ACC112 (cell line): Measurements from ENCODE around the gene ZSCAN22.
A peak's percentile ranks its signal among the peaks of the same experiment; 100 is the strongest.
"Not testable (repeated sequence)": the region's sequence is repeated elsewhere in the genome, so short reads cannot be mapped to it uniquely, and the experiment has no call there.

Experiments
- H2AFZ ChIP-seq: fragments of 200-600 bp; sonication (generic); one replicate; pipeline ENCODE4 v1.6.0; 2017; ENCODE audit warnings: antibody characterized with exemption, low read length; ENCODE audit not compliant: unreplicated experiment
- H3K27ac ChIP-seq: fragments of 200-600 bp; sonication (generic); 2 replicates; pipeline ENCODE4 v1.5.1; 2014; ENCODE audit warnings: low read depth, mild to moderate bottlenecking, antibody characterized with exemption, low read length, moderate library complexity
- H3K27me3 ChIP-seq: fragments of 200-600 bp; sonication (generic); 2 replicates; pipeline ENCODE4 v1.6.1; 2014; ENCODE audit warnings: mild to moderate bottlenecking, antibody characterized with exemption, low read length, moderate library complexity, mixed read lengths; ENCODE audit not compliant: insufficient read depth
- H3K36me3 ChIP-seq: fragments of 200-600 bp; sonication (generic); 2 replicates; pipeline ENCODE4 v1.6.1; 2016; ENCODE audit warnings: mild to moderate bottlenecking, antibody characterized with exemption, low read length, moderate library complexity, mixed read lengths; ENCODE audit not compliant: insufficient read depth
- H3K4me1 ChIP-seq: fragments of 200-600 bp; sonication (generic); one replicate; pipeline ENCODE4 v1.6.1; 2016; ENCODE audit warnings: low read length, mixed read lengths; ENCODE audit not compliant: insufficient read depth, unreplicated experiment, control insufficient read depth
- H3K4me3 ChIP-seq: fragments of 200-600 bp; sonication (generic); 2 replicates; pipeline ENCODE4 v1.5.1; 2014; ENCODE audit warnings: mild to moderate bottlenecking, low read depth, low read length
- H3K79me2 ChIP-seq: fragments of 200-600 bp; sonication (generic); one replicate; pipeline ENCODE4 v1.6.0; 2016; ENCODE audit warnings: low read length; ENCODE audit not compliant: control insufficient read depth, unreplicated experiment, insufficient read depth

ZSCAN22 gene

DNA sequence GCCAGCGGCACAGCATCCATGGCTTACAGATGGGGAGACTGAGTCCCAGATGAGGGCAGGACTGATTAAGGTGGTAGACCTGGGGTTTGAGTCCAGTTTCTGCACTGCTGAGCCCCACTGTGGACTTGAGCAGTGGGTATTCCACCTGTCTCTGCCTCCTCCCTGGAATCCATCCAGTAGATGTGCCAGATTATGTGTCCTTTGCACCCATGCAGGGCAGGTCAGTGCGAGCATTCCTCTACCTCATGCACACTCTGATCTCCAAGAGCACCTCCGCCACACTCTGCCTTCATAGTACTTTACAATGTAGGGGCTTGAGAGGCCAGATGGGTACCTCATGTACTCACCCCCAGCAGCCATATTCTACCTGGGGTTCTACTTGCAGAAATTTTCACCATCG lies 10.0 kb downstream of the ZSCAN22 start:
- Histone ChIP-seq H3K27ac (no peak overlapping the region), H3K27me3 (no peaks in the 10 kb centered on the region), H3K4me3 (no peak overlapping the region), H3K79me2 (no peaks in the 10 kb centered on the region), H3K36me3 (peaks cover 21% of the 10 kb centered on the region), H2AFZ (no peak overlapping the region), H3K4me1 (no peaks in the 10 kb centered on the region)

DNA sequence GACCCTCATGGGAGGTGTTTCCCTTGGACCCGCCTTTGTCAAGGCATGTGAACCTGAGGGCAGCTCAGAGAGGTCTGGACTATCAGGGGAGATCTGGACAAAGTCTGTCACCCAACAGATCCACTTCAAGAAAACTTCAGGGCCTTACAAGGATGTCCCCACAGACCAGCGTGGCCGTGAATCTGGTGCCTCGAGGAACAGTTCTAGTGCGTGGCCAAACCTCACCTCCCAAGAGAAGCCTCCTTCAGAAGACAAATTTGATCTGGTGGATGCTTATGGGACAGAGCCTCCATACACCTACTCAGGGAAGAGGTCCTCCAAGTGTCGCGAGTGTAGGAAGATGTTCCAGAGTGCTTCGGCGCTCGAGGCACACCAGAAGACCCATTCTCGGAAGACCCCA lies 11.5 kb downstream of the ZSCAN22 start:
- H3K27ac ChIP-seq, result no peak overlapping the region
- H3K4me3 ChIP-seq, result no peak overlapping the region
- no peak overlapping the region for H2AFZ ChIP-seq
- H3K27me3 ChIP-seq, result no peaks in the 10 kb centered on the region
- H3K79me2 ChIP-seq, result no peaks in the 10 kb centered on the region
- H3K4me1 ChIP-seq, result no peaks in the 10 kb centered on the region
- peaks cover 21% of the 10 kb centered on the region for H3K36me3 ChIP-seq

DNA sequence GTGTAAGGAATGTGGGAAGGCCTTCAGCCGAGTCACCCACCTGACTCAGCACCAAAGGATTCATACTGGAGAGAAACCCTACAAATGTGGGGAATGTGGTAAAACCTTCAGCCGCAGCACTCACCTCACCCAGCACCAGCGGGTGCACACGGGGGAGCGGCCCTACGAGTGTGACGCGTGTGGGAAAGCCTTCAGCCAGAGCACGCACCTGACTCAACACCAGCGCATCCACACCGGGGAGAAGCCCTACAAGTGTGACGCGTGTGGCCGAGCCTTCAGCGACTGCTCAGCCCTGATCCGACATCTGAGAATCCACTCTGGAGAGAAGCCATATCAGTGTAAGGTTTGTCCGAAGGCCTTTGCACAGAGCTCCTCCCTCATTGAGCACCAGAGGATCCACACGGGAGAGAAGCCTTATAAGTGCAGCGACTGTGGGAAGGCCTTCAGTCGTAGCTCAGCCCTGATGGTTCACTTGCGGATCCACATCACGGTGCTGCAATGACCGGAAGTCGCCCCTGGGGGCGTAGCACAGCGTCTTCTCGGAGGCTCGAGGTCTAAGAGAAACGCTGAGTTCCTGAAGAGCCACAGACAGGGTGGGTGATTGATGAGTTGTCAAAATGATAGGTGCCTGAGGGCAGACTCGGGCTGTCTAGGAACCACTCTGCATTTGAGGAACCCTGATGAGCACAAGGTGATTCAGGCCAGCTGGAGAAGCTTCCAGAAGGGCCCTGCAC lies 12.2 kb downstream of the ZSCAN22 start:
- H3K4me3 ChIP-seq, result no peak overlapping the region
- peaks cover 21% of the 10 kb centered on the region for H3K36me3 ChIP-seq
- H3K27ac ChIP-seq, result no peak overlapping the region
- H3K27me3 ChIP-seq, result no peaks in the 10 kb centered on the region
- H3K4me1 ChIP-seq, result no peaks in the 10 kb centered on the region
- H3K79me2 ChIP-seq, result no peaks in the 10 kb centered on the region
- H2AFZ ChIP-seq, result no peak overlapping the region

DNA sequence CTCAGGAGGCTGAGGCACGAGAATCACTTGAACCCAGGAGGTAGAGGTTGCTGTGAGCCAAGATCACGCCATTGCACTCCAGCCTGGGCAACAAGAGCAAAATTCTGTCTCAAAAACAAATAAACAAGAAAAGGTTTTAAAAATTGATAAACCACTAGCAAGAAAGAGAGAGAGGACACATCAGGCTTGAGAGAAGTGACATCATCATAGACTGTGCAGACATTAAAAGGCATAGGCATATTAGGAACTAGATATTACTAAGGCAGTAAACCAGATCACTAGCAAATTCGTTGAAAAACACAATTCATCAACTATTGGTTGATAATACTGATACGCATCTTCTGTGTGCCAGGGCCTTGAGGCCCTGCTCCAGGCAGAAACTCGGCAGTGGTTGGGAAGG lies 18.8 kb downstream of the ZSCAN22 start:
- Histone ChIP-seq H2AFZ (no peak overlapping the region), H3K4me1 (no peaks in the 10 kb centered on the region), H3K36me3 (no peaks in the 10 kb centered on the region; the same call in 1 of the 2 replicates), H3K79me2 (peaks cover 19% of the 10 kb centered on the region), H3K27me3 (no peaks in the 10 kb centered on the region), H3K27ac (no peak overlapping the region), H3K4me3 (no peak overlapping the region)

DNA sequence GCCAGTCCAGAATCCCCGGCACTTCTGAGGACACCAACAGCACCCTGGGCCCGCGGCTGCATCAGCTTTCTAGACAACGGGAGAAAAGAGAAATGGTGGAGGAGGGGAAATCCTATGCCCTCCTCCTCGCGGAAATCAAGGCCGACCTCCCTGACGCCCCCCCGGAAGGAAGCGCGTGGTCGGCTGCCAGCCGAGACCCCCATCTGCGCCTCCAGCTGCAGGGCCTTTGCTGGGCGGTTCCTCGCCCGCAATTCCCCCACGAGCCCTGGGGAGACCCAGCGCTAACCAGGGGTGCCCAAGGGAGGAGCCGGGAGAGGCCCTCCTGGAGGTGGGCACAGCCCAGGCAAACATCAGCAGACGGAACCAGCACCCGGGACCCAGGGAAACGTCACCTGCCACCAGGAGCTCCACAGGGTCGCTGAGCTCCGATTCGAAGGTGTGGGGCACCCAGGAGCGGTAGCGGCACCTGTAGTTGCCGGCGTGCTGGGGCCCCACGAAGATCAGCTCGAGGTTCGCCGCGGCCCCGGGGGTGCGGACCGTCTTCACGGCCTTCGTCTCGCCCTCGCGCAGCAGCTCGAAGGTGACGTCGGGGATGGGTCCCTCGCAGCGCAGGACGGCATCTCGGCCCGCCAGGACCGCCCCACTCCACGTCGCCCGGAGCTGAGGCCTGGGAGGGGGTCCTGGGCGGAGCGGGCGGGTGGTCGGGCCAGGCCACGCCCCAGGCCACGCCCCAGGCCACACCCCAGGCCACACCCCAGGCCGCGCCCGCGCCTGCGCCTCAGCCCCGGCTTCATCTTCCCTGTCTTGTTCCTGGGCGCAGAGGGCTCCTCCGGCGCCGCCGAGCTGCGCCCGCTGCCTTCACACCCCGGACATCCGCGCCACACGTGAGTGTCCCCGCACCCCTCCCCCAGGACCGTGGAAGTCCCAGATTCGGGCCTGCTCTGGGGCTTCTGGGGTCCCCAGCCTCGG lies 20.5 kb downstream of the ZSCAN22 start:
- Histone ChIP-seq H2AFZ (peak overlapping the region; percentile 45), H3K4me3 (peak overlapping the region; percentile 84), H3K27ac (no peak overlapping the region)

DNA sequence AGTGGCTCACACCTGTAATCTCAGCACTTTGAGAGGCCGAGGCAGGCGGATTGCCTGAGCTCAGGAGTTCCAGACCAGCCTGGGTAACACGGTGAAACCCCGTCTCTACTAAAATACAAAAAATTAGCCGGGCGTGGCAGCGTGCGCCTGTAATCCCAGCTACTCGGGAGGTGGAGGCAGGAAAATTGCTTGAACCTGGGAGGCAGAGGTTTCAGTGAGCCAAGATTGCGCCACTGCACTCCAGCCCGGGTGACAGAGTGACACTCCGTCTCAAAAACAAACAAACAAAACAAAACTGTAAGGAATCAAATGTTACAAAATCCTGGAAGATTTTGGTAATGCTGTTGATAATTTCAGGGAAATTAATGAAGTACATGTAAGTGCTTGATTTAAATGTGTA lies 21.3 kb downstream of the ZSCAN22 start:
- H3K36me3 ChIP-seq, H3K4me1 ChIP-seq, H2AFZ ChIP-seq, H3K27me3 ChIP-seq, H3K27ac ChIP-seq: not testable (repeated sequence)
- H3K79me2 ChIP-seq, result peaks cover 22% of the 10 kb centered on the region
- H3K4me3 ChIP-seq, result peak overlapping the region; percentile 84

More for the DNA sequence above, 20.5 kb downstream of the ZSCAN22 start:
- H3K27me3 ChIP-seq, result no peaks in the 10 kb centered on the region
- peaks cover 22% of the 10 kb centered on the region for H3K79me2 ChIP-seq
- no peaks in the 10 kb centered on the region; the same call in 1 of the 2 replicates for H3K36me3 ChIP-seq
- no peaks in the 10 kb centered on the region for H3K4me1 ChIP-seq

DNA sequence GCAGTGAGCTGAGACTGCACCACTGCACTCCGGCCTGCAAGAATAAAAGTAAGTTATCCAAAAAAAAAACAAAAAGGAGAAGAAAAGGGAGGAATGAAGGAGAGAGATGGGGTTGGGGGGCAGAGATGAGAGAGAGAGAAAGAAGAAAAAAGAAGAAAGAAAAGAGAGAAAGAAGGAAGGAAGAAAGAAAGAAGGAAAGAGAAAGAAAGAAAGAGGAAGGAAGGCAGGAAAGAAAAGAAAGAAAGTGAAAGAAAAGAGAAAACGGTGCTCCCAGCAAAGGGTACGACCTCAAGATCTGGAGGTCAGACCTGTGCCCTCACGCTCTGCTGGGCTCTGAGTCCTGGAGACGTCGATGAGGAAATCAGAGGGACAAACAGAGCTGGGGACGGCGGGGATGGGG lies 22.8 kb downstream of the ZSCAN22 start:
- Histone ChIP-seq H3K36me3 (no peaks in the 10 kb centered on the region), H3K79me2 (peaks cover 22% of the 10 kb centered on the region), H2AFZ (no peak overlapping the region), H3K27ac (no peak overlapping the region), H3K4me3 (peak overlapping the region; percentile 54), H3K4me1 (no peaks in the 10 kb centered on the region), H3K27me3 (no peaks in the 10 kb centered on the region)

DNA sequence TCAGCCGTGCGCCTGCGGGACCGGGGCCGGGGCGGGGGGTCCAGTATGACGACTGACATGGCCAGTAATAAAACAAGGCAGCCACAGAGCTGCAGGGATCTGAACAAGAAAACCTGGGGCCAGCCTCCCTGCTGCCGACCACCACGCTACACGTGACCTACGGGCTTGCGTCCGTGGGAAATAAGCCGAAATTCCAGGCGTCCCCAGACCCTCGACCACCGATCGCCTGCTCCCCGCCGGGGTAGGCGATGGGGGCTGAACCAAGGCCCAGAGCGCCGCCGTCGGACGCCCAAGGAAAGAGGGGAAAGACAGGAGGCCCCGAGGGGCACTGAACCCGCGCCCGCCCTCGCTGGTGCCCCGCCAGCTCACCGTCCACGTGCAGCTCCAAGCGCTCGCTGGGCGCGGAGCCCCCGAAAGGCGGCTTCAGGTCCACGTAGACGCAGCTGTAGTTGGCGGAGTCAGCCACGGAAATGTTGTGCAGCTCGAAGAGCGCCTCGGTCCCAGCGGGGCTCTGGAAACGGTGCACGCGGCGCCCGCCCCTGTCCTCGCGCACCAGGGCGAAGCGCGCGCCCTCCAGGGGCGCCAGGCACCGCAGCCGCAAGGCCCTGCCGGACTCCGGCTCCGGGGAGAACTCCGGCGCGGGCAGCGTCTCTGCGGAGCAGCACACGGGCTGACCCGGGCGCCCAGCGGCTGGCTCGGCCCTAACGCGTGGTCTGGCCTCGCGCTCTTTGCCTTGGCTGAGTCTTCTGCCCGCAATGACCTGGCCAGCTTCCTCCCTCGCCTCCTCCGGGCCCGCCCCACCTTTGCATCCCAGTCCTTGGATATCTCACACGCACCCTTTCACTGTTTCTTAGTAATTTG lies 23.4 kb downstream of the ZSCAN22 start:
- H3K27ac ChIP-seq, result no peak overlapping the region
- H3K36me3 ChIP-seq, result no peaks in the 10 kb centered on the region
- H3K79me2 ChIP-seq, result peaks cover 22% of the 10 kb centered on the region
- H3K4me1 ChIP-seq, result no peaks in the 10 kb centered on the region
- H3K27me3 ChIP-seq, result no peaks in the 10 kb centered on the region
- H3K4me3 ChIP-seq, result peak overlapping the region; percentile 54
- no peak overlapping the region for H2AFZ ChIP-seq

DNA sequence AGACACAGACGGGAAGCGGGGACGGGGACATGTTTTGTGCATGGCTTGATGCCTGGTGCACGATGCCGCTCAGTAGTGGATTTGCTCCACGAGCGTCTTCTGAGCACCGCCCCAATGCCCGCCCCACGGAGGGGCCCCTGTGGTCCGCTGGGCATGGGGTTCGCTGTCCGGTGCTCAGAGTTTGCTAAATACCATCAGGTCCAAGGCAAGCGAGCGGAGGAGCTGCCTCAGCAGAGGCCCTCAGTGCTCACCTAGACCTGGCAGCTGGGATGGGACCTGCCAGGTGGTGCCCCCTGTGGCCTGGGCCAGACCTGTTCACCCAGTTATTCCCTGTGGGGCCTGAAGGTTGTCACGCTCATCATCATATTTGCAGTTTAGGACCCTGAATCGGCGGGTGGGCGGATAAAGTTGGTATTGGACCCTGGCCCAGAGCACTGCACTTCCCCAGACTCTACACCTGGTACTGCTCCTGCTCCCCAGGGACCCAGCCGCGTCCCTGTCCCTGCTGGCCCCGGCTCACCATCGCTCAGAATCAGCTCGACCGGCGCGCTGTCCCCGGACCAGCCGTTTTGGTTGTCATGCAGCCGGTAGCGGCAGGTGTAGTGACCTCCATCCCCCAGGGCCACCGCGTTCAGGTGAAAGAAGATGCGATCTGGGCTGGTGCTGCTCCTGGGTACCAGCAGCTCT lies 24.2 kb downstream of the ZSCAN22 start:
- Histone ChIP-seq H3K36me3 (no peaks in the 10 kb centered on the region), H3K27ac (no peak overlapping the region), H3K4me1 (no peaks in the 10 kb centered on the region), H3K4me3 (no peak overlapping the region), H3K27me3 (no peaks in the 10 kb centered on the region), H3K79me2 (peaks cover 22% of the 10 kb centered on the region), H2AFZ (no peak overlapping the region)

DNA sequence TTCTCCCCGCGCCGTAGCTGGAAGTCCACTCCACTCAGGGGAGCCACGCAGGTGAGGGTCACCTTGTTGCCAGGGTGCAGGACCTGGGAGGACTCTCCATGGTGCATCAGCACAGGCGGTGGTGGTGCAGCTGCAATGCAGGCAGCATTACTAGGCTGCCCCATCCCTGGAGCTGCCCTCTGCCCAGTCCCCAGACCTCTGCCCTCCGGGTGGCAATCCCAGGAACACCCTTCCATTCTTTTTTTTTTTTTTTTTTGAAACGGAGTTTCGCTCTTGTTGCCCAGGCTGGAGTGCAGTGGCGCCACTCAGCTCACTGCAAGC lies 24.7 kb downstream of the ZSCAN22 start:
- H3K27me3 ChIP-seq, result no peaks in the 10 kb centered on the region
- no peaks in the 10 kb centered on the region for H3K36me3 ChIP-seq
- H2AFZ ChIP-seq, result no peak overlapping the region
- no peak overlapping the region for H3K4me3 ChIP-seq
- H3K79me2 ChIP-seq, result peaks cover 22% of the 10 kb centered on the region
- no peaks in the 10 kb centered on the region for H3K4me1 ChIP-seq
- H3K27ac ChIP-seq, result no peak overlapping the region
